GM10248 (cell line): ENCODE measurements around the gene RPS8.

Experiments
- CTCF ChIA-PET: fragments of 300-600 bp; sonication (Branson Sonifier 250); formaldehyde crosslinking; extraction: SDS; loops from one replicate; lab custom pipeline; 2021; ENCODE audit warnings: antibody characterized with exemption; lab: Yijun Ruan, JAX
- POLR2A ChIA-PET: fragments of 350-650 bp; sonication (Branson Sonifier 250); formaldehyde crosslinking; extraction: SDS; loops from one replicate; lab custom pipeline; 2020; ENCODE audit warnings: antibody characterized with exemption; lab: Yijun Ruan, JAX
- DNase-seq: peaks from one replicate; pipeline ENCODE4 v3.0.0; 2012; ENCODE audit errors: extremely low spot score
- TF ChIP-seq, protein P1 (sequence below): IDR thresholded peaks from 2 replicates; pipeline ENCODE4 v1.5.1; 2012; ENCODE audit warnings: mild to moderate bottlenecking, low read depth; ENCODE audit errors: extremely low read depth, missing control alignments, control extremely low read depth

Gene RPS8

DNA sequence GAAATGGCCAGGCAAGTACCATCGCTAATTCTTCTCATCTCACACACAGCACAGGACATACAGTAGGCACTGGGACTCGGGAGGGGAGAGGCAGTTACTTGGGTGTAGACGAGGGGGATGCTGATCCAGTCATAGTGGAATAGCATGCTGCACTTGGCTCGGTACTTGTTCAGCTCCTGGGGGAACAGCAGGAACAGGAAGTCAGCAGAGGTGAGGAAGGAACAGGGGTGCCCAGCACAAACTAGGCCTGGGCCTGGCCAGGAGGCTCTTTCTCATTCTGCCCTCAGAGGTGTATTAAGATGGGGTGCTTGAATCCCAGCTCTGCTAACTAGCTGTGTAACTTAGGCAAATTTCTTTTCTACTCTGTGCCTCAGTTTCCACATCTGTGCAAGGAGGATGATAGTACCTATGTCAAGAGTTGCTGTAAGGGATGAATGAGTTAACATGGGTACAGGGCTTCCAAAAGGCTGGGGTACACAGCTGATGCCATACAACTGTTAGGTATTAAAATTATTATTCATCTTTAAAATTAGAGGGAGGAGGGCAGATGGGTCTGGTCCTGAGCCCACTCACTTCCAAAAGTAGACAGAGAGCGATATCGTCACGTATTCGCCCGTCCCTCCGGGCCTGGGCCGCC is 10.3 kb downstream of the RPS8 start:
- ChIA-PET CTCF (interaction anchor here (0.8 to 8.0 kb wide), 9 partner anchors 8 to 515 kb away, joined by 3 to 98 read pairs (median 6); partner anchors contain the start of genes BTBD19, DYNLT4, HECTD3 and PLK3), POLR2A (interaction anchor here (0.6 to 1.9 kb wide), 3 partner anchors 10 to 720 kb away, joined by 3 to 8 read pairs (median 4); partner anchors contain the start of gene PLK3)
- DNase-seq: no peak
- TF ChIP-seq, protein P1, sequence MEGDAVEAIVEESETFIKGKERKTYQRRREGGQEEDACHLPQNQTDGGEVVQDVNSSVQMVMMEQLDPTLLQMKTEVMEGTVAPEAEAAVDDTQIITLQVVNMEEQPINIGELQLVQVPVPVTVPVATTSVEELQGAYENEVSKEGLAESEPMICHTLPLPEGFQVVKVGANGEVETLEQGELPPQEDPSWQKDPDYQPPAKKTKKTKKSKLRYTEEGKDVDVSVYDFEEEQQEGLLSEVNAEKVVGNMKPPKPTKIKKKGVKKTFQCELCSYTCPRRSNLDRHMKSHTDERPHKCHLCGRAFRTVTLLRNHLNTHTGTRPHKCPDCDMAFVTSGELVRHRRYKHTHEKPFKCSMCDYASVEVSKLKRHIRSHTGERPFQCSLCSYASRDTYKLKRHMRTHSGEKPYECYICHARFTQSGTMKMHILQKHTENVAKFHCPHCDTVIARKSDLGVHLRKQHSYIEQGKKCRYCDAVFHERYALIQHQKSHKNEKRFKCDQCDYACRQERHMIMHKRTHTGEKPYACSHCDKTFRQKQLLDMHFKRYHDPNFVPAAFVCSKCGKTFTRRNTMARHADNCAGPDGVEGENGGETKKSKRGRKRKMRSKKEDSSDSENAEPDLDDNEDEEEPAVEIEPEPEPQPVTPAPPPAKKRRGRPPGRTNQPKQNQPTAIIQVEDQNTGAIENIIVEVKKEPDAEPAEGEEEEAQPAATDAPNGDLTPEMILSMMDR: no peak

DNA sequence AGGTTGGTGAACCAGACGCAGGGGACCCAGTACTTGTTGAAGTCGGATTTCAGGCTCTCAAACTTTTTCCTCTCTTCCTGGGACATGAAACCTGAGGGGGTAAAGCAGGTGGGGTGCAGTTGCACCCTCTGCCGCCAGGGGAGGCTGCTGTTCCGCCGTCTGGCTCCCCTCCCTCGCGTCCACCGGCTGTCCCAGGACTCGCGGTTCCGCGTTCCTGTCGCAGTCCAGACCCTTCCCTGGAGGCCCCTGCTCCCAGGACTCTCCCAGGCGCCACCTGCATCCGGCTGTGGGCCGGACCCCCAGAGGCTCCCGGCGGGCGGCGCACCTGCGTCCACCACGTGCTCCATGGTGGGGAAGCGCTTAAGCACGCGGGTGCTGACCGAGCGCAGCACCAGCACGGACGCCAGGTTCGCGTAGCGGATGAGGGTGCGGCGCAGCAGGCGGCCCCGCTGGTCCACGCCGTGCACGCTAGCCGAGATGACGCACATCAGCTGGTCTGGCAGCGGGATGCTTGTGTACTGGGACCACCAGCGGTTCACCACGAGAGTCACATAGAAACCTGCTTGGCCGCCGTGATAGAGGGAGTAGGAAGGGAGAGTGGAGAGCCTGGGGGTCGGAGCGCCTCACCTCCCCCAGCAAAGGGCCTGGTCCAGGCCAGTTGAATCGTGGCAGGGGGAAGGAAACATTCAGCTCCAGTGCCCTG is 10.9 kb downstream of the RPS8 start:
- POLR2A ChIA-PET: interaction anchor here (0.9 to 2.6 kb wide), 4 partner anchors 10 to 65 kb away, joined by 4 to 11 read pairs (median 8); partner anchors contain the start of gene PLK3
- TF ChIP-seq, protein P1: peak; percentile 91
- DNase-seq: peak; percentile 80
- CTCF ChIA-PET: interaction anchor here (0.7 to 8.0 kb wide), 16 partner anchors 9 to 514 kb away, joined by 3 to 98 read pairs (median 4); partner anchors contain the start of genes BTBD19, DYNLT4, HECTD3 and PLK3

GRCh38 chr1:44786841-44787426 is 11.6 kb downstream of the RPS8 start:
- no peak for DNase-seq
- ChIA-PET POLR2A (interaction anchor here (2.1 to 2.6 kb wide), 3 partner anchors 11 to 65 kb away, joined by 8 to 11 read pairs (median 9); partner anchors contain the start of gene RPS8), CTCF (interaction anchor here (0.7 to 8.0 kb wide), 13 partner anchors 9 to 513 kb away, joined by 3 to 98 read pairs (median 4); partner anchors contain the start of genes BTBD19, DYNLT4, HECTD3 and PLK3)
- TF ChIP-seq, protein P1: no peak

DNA sequence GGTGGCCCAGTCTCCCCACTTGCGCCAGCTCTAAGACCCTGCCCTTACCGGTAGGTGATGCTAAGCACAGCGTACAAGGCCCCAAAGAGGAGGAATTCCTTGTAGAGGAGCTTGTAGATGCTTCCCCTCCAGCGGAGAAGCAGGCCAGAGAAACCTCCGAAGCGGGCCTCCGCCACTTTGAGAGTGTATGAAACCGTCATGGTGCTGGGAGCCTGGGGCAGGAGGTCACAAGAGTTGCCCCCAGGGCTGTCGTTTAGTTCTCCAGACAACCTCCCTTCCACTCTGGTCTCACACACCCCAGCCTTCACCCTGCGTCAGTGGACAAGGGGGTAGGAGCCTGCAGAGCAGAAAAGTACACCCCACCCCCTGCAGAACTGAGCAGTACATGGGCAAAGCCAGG is 12.2 kb downstream of the RPS8 start:
- DNase-seq: no peak
- ChIA-PET CTCF (interaction anchor here (0.9 to 8.0 kb wide), 10 partner anchors 8 to 706 kb away, joined by 3 to 98 read pairs (median 6); partner anchors contain the start of genes BTBD19, DYNLT4, PLK3 and RNU5D-1), POLR2A (interaction anchor here (2.1 to 2.6 kb wide), 3 partner anchors 12 to 66 kb away, joined by 8 to 11 read pairs (median 9); partner anchors contain the start of gene RPS8)
- TF ChIP-seq, protein P1: no peak

DNA sequence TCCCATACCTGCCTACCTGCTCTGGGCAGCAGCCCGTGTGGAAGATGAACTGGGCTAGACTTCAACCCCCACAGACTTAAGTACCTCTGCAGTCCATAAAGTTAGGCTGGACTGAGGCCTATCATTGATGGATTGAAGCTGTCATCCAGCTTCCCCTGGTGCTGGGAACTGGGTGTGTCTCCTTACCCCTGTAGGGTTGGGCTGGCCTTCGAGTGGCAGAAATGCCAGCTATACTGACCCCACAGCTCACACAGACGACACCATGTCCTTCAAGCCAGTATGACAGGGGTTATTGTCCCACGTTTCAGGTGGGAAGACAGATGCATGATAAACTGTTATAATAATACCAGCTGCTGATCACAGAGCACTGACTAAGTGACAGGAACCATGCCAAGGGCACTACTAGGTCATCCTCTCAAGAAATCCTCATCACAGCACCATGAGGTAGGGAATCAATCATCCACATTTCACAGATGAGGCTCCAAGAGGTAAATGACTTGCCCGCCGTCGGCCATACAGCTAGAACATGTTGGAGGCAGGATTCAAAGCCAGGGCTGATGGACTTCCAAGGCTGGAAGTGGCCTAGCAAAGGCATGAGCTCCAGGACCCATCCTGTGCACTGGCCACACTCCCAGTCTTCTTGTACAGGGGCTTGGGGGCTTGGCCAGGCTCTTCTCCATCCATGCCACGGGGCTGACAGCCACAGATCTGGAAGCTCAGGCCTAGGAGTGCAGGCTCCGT is 12.9 kb downstream of the RPS8 start, which contains the start of gene BEST4:
BEST4 (minus strand) TSS at position 51 of the 741 bp plus-strand sequence. CDS start 465 bp downstream, outside the sequence.
- ChIA-PET POLR2A (interaction anchor here (0.5 to 2.6 kb wide), 6 partner anchors 9 to 211 kb away, joined by 3 to 11 read pairs (median 7); partner anchors contain the start of gene RPS8), CTCF (interaction anchor here (0.9 to 8.0 kb wide), 7 partner anchors 9 to 705 kb away, joined by 3 to 98 read pairs (median 6); partner anchors contain the start of genes PLK3 and RNU5D-1)
- no peak for DNase-seq
- TF ChIP-seq, protein P1: no peak
